ENCODE measurements around the gene SPIC. TPM values are rescaled to one million over a fixed set of nuclear protein-coding genes. Genes with fewer than 3 reads are reported as not detected.

The SPIC gene
- total RNA-seq, 1 donor from 2014 or later: not detected

DNA sequence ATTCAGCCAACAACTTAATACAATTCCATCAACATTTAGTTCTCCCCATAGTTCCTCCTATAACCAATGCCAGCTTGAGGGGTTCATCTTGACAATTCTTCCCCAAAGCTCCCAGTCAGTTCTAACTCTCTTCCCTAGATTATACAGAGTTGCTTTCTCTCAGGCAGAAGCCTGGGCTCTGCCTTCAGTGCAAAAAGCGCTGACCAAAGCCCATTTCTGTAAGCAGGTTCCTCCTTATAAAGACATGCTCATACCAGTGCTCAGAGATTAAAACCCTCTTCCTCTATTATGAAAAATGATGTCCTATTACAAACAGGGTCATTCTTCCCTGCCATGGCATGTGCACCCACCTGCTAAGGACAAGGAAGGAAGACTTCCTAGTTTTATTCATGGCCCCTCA, 16.2 kb downstream of the SPIC start:
- Histone ChIP-seq H3K4me3 (no peak overlapping the region), H3K9me3 (no peaks in the 10 kb centered on the region), H3K27ac (no peak overlapping the region), H3K27me3 (no peaks in the 10 kb centered on the region), H3K36me3 (no peaks in the 10 kb centered on the region), H3K4me1 (no peaks in the 10 kb centered on the region)
- intact Hi-C loops (cut with DNase I): no loop called here
- DNase-seq (no peak), ATAC-seq (no peak)
- TF ChIP-seq, protein P1, sequence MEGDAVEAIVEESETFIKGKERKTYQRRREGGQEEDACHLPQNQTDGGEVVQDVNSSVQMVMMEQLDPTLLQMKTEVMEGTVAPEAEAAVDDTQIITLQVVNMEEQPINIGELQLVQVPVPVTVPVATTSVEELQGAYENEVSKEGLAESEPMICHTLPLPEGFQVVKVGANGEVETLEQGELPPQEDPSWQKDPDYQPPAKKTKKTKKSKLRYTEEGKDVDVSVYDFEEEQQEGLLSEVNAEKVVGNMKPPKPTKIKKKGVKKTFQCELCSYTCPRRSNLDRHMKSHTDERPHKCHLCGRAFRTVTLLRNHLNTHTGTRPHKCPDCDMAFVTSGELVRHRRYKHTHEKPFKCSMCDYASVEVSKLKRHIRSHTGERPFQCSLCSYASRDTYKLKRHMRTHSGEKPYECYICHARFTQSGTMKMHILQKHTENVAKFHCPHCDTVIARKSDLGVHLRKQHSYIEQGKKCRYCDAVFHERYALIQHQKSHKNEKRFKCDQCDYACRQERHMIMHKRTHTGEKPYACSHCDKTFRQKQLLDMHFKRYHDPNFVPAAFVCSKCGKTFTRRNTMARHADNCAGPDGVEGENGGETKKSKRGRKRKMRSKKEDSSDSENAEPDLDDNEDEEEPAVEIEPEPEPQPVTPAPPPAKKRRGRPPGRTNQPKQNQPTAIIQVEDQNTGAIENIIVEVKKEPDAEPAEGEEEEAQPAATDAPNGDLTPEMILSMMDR (IDR thresholded peaks at IDR 0.05): no peak

DNA sequence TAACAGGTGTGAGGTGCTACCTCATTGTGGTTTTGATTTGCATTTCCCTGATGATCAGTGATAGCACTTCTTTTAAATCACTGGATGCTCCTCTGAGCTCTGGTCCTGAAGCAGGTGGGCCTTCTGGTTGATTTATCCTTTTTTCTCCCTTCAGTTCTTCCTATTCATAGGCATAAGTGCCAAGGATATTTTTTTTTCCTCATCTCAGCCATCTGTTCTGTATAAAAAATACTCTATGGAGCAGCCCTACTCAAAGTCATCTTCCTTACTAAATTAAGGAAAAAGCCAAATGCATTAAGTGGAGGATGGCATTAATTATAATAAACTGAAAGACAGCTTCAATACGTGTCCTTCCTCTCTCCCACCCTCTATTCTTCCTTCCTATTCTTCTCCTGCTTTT, 18.4 kb downstream of the SPIC start:
- no peaks in the 10 kb centered on the region for H3K4me1 ChIP-seq
- no peaks in the 10 kb centered on the region for H3K27me3 ChIP-seq
- DNase-seq (no peak), ATAC-seq (no peak)
- intact Hi-C loops (cut with DNase I): no loop called here
- no peaks in the 10 kb centered on the region for H3K36me3 ChIP-seq
- TF ChIP-seq, protein P1 (IDR thresholded peaks at IDR 0.05): no peak
- no peak overlapping the region for H3K27ac ChIP-seq
- no peak overlapping the region for H3K4me3 ChIP-seq
- no peaks in the 10 kb centered on the region for H3K9me3 ChIP-seq

DNA sequence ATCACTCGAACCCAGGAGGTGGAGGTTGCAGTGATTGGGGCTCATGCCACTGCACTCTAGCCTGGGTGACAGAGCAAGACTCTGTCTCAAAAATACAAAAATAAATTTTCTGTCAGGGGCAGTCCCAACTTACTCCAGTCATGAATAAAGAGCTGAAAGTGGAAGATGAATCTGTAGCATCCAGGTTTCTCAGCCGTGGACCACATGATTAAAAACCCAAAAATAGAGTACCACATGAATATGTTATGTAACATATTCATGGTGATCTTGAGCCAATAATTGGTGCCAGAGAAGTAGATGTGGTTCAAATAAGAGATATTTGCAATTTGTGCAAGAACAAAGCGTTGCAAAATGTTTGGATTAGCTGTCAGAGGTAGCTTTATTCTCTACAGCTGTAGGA, 23.1 kb downstream of the SPIC start:
- Histone ChIP-seq H3K4me3 (no peak overlapping the region), H3K9me3 (no peaks in the 10 kb centered on the region), H3K4me1 (peaks cover 9% of the 10 kb centered on the region), H3K27me3 (no peaks in the 10 kb centered on the region), H3K27ac (no peak overlapping the region), H3K36me3 (no peaks in the 10 kb centered on the region)
- ATAC-seq (no peak), DNase-seq (no peak)
- intact Hi-C loops (cut with DNase I): no loop called here
- TF ChIP-seq, protein P1 (IDR thresholded peaks at IDR 0.05): no peak

DNA sequence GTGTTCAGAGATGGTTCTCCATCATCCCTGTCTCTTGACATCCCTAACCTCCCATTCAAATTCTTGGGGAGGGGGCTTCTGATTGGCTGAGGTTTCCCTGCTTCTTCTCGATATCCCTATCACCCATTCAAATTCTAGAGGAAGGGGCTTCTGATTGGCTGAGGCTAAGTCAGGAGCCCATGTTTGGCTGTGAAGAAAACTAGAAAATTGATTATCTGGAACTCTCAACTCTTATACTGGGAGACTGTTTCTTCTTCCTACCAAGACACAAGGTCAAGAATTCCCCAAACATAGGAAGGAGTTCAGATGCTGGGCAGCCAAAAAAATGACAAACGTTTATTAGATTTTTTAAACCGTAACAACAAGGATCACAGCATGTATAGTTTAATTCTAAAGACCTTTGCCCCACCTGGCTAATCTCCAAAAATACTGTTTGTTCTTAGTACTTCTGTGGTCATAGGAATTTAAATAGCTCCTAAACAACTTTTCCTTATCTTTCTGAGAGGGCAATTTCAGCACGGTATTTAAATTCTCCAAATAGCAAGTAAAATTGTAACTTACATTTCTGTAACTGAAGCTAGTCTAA, 26.4 kb downstream of the SPIC start:
- peak; percentile 58 for ATAC-seq
- H3K4me1 ChIP-seq: peaks cover 9% of the 10 kb centered on the region
- no peaks in the 10 kb centered on the region for H3K36me3 ChIP-seq
- H3K9me3 ChIP-seq: no peaks in the 10 kb centered on the region
- H3K27ac ChIP-seq: no peak overlapping the region
- no peak for DNase-seq
- intact Hi-C loops (cut with DNase I): no loop called here
- H3K27me3 ChIP-seq: no peaks in the 10 kb centered on the region
- H3K4me3 ChIP-seq: no peak overlapping the region
- TF ChIP-seq, protein P1 (IDR thresholded peaks at IDR 0.05): no peak

DNA sequence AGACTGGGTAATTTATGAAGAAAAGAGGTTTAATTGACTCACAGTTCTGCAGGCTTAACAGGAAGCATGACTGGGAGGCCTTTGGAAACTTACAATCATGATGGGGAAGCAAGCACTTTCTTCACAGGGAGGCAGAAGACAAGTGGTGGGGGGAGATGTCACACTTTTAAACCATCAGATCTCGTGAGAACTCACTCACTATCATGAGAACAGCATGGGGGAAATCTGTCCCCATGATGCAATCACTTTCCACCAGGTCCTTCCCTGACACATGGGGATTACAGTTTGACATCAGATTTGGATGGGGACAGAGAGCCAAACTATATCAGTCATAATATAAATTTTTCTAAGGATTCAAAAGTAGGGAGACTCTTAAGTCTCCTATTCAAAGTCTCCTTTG, 46.0 kb downstream of the SPIC start:
- TF ChIP-seq, protein P1 (IDR thresholded peaks at IDR 0.05): no peak
- intact Hi-C loops (cut with DNase I): no loop called here
- Histone ChIP-seq H3K27ac (no peak overlapping the region), H3K9me3 (no peaks in the 10 kb centered on the region), H3K4me1 (no peaks in the 10 kb centered on the region), H3K27me3 (no peaks in the 10 kb centered on the region), H3K4me3 (no peak overlapping the region), H3K36me3 (no peaks in the 10 kb centered on the region)
- DNase-seq: no peak
- no peak for ATAC-seq

DNA sequence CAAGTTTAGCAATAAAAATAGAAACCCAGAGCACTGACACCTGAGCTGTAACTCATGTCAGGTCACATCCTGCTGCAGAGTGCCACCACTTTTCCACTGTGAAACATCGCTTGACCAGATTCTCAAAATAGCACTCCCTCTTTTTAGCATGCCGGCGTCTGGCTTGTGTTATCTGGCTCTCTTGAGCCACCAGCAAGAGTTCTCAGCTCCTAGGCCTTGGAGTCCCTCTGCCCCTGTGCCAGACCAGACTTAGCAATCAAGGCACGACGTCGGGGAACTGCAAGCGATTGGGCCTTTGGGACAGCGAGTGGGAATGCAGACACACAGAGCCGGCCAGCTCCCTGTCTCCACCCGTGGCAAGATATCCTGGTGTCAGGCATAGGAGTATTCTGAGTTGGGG, 52.5 kb downstream of the SPIC start:
- Histone ChIP-seq H3K9me3 (no peaks in the 10 kb centered on the region), H3K27ac (no peak overlapping the region), H3K27me3 (no peaks in the 10 kb centered on the region), H3K36me3 (no peaks in the 10 kb centered on the region), H3K4me1 (no peaks in the 10 kb centered on the region), H3K4me3 (no peak overlapping the region)
- ATAC-seq (no peak), DNase-seq (no peak)
- intact Hi-C loops (cut with DNase I): no loop called here
- TF ChIP-seq, protein P1 (IDR thresholded peaks at IDR 0.05): no peak
